ENCODE results near the gene LAG3.

Gene LAG3

GRCh38 chr12:6747216-6747615 is 25.1 kb upstream of the LAG3 start:
- H3K27me3 Mint-ChIP-seq, result no peaks in the 10 kb centered on the region
- H3K4me1 Mint-ChIP-seq (ENCODE audit: low read depth), result peaks cover 52% of the 10 kb centered on the region
- H3K27ac Mint-ChIP-seq, result peak overlapping the region; percentile 13
- H3K9me3 Mint-ChIP-seq, result no peaks in the 10 kb centered on the region
- H3K36me3 Mint-ChIP-seq (ENCODE audit: low read depth), result peaks cover 63% of the 10 kb centered on the region
- no peak overlapping the region for H3K4me3 Mint-ChIP-seq

DNA sequence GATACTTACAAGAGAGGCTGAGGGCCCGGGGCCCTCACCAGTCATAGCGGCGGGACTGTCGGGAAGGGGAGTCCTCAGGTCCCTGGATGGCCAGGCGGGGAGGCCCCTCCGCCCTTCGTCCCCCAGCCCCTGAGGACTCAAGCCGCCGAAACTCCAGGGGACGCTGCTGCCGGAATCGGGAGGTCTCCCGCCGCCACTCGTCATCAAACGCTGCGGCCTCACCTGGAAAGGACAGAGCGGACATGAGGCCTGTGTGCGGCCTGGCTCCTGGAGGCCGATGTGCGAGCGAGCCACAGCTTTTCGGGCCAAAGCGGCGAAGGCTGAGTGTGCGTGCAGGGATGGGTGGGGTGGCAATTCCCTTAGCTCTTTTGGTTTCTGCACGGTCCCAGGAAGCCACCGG is 23.6 kb upstream of the LAG3 start:
- no peaks in the 10 kb centered on the region for H3K27me3 Mint-ChIP-seq
- no peak overlapping the region for H3K27ac Mint-ChIP-seq
- peaks cover 42% of the 10 kb centered on the region for H3K4me1 Mint-ChIP-seq (ENCODE audit: low read depth)

GRCh38 chr12:6750506-6750905 is 21.8 kb upstream of the LAG3 start:
- Mint-ChIP-seq H3K9me3 (no peaks in the 10 kb centered on the region), H3K4me1 (ENCODE audit: low read depth) (peaks cover 40% of the 10 kb centered on the region), H3K27ac (no peak overlapping the region), H3K4me3 (no peak overlapping the region), H3K27me3 (no peaks in the 10 kb centered on the region), H3K36me3 (ENCODE audit: low read depth) (peaks cover 56% of the 10 kb centered on the region)

More for the DNA sequence above, 23.6 kb upstream of the LAG3 start:
- H3K36me3 Mint-ChIP-seq (ENCODE audit: low read depth), result peaks cover 63% of the 10 kb centered on the region
- H3K9me3 Mint-ChIP-seq, result no peaks in the 10 kb centered on the region
- H3K4me3 Mint-ChIP-seq, result no peak overlapping the region

DNA sequence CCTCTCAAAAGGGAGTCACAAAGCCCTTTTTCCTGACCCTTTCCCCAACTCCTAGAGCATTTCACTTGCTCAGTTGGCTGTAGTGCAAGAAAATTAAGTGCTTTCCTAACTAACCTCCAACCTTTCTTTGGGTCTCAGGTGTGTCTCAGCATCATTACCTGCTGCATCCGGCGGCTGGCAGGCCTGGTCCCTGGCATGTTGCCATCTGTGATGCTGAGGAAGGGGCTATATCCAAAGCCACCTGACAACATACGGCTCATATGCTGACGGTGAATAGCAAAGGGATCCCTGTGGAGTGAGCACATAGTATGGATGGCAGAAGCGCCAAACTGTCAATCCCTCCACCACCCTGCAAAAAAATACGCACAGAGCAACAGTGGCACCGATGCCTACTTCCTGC is 20.6 kb upstream of the LAG3 start:
- Mint-ChIP-seq H3K36me3 (ENCODE audit: low read depth) (peaks cover 46% of the 10 kb centered on the region), H3K27me3 (no peaks in the 10 kb centered on the region), H3K4me3 (peak overlapping the region; percentile 93)

GRCh38 chr12:6752167-6752920 is 20.0 kb upstream of the LAG3 start:
- Mint-ChIP-seq H3K9me3 (no peaks in the 10 kb centered on the region), H3K4me3 (peak overlapping the region; percentile 93), H3K4me1 (ENCODE audit: low read depth) (peaks cover 34% of the 10 kb centered on the region), H3K36me3 (ENCODE audit: low read depth) (peaks cover 41% of the 10 kb centered on the region), H3K27ac (peak overlapping the region; percentile 96), H3K27me3 (peaks cover 4% of the 10 kb centered on the region)

More for the DNA sequence above, 20.6 kb upstream of the LAG3 start:
- Mint-ChIP-seq H3K4me1 (ENCODE audit: low read depth) (peaks cover 34% of the 10 kb centered on the region), H3K27ac (peak overlapping the region; percentile 96), H3K9me3 (no peaks in the 10 kb centered on the region)

DNA sequence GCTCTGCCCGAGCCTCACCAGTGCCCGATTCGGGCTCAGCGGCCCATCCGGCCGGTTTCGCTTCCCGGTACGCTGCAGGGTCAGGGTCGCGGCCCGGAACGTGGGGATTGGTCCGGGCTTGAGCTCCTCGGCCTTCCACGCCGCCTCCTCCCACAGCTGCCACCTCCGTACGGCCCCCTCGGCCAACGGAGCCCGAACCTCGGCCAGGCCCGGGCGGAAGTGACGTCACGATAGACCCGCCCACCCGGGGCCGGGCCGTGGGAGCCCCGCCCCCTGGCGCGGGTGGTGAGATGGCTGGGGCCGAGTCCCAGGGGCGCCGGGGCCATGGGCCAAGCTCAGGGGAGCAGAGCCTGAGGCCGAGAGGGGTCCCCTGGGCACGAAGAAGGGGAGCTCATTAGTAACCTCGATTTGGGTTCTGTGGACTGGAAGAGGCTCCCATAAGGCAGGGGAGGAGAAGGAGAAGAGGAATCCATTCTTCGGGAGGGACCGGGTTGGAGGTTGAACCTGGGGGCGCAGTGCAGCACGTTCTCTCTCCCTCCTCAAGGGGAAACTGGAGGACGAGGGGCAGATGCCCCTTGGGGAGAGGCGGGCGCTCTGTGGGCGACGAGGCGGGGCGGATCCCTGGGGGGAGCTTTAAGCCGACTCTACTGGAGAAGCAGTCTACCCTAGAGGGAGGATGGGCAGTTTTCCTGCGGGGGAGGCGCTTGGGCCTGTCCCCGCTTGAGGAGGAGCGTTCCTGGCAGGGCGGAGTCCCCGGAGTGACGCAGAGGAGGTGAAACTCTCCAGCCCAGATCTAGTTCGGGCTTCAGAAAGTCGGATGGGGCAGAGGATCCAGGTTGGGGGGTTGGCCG is 19.2 kb upstream of the LAG3 start, which contains the start of gene MLF2:
TSS of gene MLF2 (minus strand) at position 221 of the 851 bp plus-strand sequence. CDS start 807 bp downstream, outside the sequence.
- Mint-ChIP-seq H3K27ac (peak within 1 kb of the TSS; percentile 96), H3K4me3 (peak within 1 kb of the TSS; percentile 93), H3K9me3 (no peaks in the 10 kb centered on the region), H3K36me3 (ENCODE audit: low read depth) (peaks cover 33% of the 10 kb centered on the region), H3K4me1 (ENCODE audit: low read depth) (peaks cover 36% of the 10 kb centered on the region), H3K27me3 (peaks cover 10% of the 10 kb centered on the region)

- H3K36me3 Mint-ChIP-seq (ENCODE audit: low read depth), result peaks cover 27% of the 10 kb centered on the region
- H3K4me3 Mint-ChIP-seq, result peak overlapping the region; percentile 93
- H3K27ac Mint-ChIP-seq, result peak overlapping the region; percentile 96
- peaks cover 41% of the 10 kb centered on the region for H3K4me1 Mint-ChIP-seq (ENCODE audit: low read depth)
- H3K27me3 Mint-ChIP-seq, result peaks cover 15% of the 10 kb centered on the region
- H3K9me3 Mint-ChIP-seq, result no peaks in the 10 kb centered on the region
Measured at GRCh38 chr12:6753772-6754356, 18.5 kb upstream of the LAG3 start.

DNA sequence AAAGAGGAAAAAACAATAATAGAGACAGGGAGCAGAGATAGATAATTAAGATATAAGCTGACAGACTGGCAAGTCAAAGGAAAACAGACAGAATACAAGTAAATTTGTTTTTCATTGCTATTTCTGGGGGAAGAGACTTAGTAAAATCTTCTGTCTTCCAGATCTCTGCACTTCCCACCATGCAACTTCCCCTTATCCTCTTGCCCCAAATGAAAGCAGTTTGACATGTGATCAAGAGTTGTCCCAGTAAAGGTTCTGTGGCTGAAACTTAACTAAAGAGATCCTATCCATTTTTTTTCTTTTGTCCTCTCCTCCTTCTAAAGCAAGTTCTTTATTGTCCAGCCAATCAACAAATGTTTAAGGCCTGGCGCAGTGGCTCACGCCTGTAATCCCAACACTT is 17.9 kb upstream of the LAG3 start:
- Mint-ChIP-seq H3K4me3 (no peak overlapping the region), H3K36me3 (ENCODE audit: low read depth) (peaks cover 23% of the 10 kb centered on the region), H3K4me1 (ENCODE audit: low read depth) (peaks cover 41% of the 10 kb centered on the region), H3K27me3 (peaks cover 16% of the 10 kb centered on the region), H3K27ac (no peak overlapping the region), H3K9me3 (no peaks in the 10 kb centered on the region)

GRCh38 chr12:6757028-6757690 is 15.2 kb upstream of the LAG3 start:
- Mint-ChIP-seq H3K27me3 (peaks cover 22% of the 10 kb centered on the region), H3K4me1 (ENCODE audit: low read depth) (peaks cover 23% of the 10 kb centered on the region), H3K36me3 (ENCODE audit: low read depth) (no peaks in the 10 kb centered on the region), H3K9me3 (no peaks in the 10 kb centered on the region), H3K4me3 (no peak overlapping the region), H3K27ac (no peak overlapping the region)

DNA sequence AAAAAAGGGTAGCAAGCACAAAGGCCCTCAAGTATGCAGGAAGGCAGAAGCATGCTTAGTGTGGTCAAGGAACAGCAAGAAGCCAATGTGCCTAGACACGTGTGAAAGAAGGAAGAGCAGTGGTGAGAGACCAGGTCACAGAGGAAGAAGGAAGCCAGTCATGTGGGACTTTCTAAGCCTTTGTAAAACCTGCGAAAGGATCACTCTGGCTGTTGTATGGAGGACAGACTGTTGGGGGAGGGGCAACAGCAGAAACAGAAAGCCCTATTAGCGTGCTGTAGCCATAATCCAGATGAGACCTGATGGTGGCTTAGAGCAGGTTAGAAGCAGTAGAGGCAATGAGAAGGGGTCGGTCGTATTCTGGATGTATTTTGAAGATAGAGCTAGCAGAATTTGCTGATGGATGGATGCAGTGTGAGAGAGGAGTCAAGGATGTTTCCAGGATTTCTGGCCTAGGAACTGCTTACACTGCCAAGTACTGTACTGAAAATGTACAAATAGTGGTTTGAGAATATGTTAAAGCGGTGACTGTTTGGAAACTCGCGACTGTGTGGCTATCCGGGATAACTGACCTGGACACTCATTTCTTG is 13.7 kb upstream of the LAG3 start:
- H3K27ac Mint-ChIP-seq, result no peak overlapping the region
- no peak overlapping the region for H3K4me3 Mint-ChIP-seq
- no peaks in the 10 kb centered on the region for H3K36me3 Mint-ChIP-seq (ENCODE audit: low read depth)
- no peaks in the 10 kb centered on the region for H3K9me3 Mint-ChIP-seq
- peaks cover 18% of the 10 kb centered on the region for H3K4me1 Mint-ChIP-seq (ENCODE audit: low read depth)
- H3K27me3 Mint-ChIP-seq, result peaks cover 31% of the 10 kb centered on the region

- H3K4me1 Mint-ChIP-seq (ENCODE audit: low read depth), result peaks cover 16% of the 10 kb centered on the region
Measured at GRCh38 chr12:6759741-6760140, 12.6 kb upstream of the LAG3 start.

GRCh38 chr12:6763380-6763779 is 8.9 kb upstream of the LAG3 start:
- H3K36me3 Mint-ChIP-seq (ENCODE audit: low read depth), result peaks cover 3% of the 10 kb centered on the region
- H3K4me1 Mint-ChIP-seq (ENCODE audit: low read depth), result peaks cover 40% of the 10 kb centered on the region
- H3K27me3 Mint-ChIP-seq, result peaks cover 49% of the 10 kb centered on the region
- H3K4me3 Mint-ChIP-seq, result no peak overlapping the region
- no peaks in the 10 kb centered on the region for H3K9me3 Mint-ChIP-seq
- H3K27ac Mint-ChIP-seq, result no peak overlapping the region

More at GRCh38 chr12:6759741-6760140, 12.6 kb upstream of the LAG3 start:
- no peaks in the 10 kb centered on the region for H3K9me3 Mint-ChIP-seq
- peaks cover 39% of the 10 kb centered on the region for H3K27me3 Mint-ChIP-seq
- no peak overlapping the region for H3K27ac Mint-ChIP-seq
- no peaks in the 10 kb centered on the region for H3K36me3 Mint-ChIP-seq (ENCODE audit: low read depth)
- H3K4me3 Mint-ChIP-seq, result no peak overlapping the region

DNA sequence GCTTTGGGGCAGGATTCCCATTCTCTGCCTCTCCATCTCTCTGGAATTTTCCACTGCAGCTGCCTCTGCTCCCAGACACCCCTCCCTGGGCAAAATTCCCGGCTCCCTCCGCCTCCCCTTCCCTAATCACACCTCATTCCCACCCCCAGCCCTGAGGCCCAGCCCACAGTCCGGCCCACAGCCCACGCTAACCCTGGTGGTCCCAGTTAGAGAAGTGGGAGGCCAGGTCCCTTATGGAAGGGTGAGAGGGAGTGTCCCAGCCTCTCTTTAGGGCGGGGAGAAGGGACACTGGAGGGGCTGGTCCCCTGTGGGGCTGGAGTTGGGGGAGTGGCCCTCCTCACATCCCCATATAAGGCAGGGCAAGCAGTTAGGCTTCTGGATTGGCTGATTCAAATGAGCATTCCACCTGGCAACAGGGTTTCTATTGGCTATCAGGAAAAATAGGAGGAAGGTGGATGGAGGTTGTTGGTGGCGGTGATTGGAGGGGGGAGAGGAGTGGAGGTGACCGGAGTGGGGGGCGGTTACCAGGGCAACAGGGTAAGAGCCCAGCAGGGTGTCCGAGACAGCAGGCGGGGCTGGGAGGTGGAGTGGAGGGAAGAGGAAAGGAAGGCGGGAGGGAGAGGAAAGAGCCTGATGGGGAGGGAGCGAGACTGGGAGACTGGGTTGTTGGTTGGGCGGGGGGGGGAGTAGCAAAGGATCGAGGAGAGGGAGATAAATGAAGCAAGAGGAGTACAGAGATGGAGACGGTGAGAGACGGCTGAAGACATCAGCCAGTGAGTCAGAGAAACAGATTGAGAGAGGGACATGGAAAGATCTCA is 8.1 kb upstream of the LAG3 start:
- Mint-ChIP-seq H3K4me1 (ENCODE audit: low read depth) (peaks cover 42% of the 10 kb centered on the region), H3K4me3 (peak overlapping the region; percentile 41), H3K27me3 (peaks cover 49% of the 10 kb centered on the region), H3K9me3 (no peaks in the 10 kb centered on the region), H3K27ac (no peak overlapping the region), H3K36me3 (ENCODE audit: low read depth) (peaks cover 3% of the 10 kb centered on the region)
